KMS-11 (cell line): Measurements from ENCODE around the gene CSK.

ENCODE experiments used
- H2AFZ ChIP-seq: fragments of 200-600 bp; sonication (generic); 2 replicates; pipeline ENCODE4 v1.6.1; 2016; ENCODE audit warnings: antibody characterized with exemption, mixed run types, low read depth
- H3K27ac ChIP-seq: fragments of 200-600 bp; sonication (generic); 2 replicates; pipeline ENCODE4 v1.6.1; 2016; ENCODE audit warnings: mild to moderate bottlenecking, mixed run types
- H3K27me3 ChIP-seq: fragments of 200-600 bp; sonication (generic); 2 replicates; pipeline ENCODE4 v1.6.1; 2017; ENCODE audit warnings: mild to moderate bottlenecking, low read depth, mixed run types, moderate library complexity; ENCODE audit not compliant: insufficient read depth
- H3K36me3 ChIP-seq: fragments of 200-600 bp; sonication (generic); 2 replicates; pipeline ENCODE4 v1.6.1; 2017; ENCODE audit warnings: mild to moderate bottlenecking, mixed run types; ENCODE audit not compliant: insufficient read depth
- H3K4me1 ChIP-seq: fragments of 200-600 bp; sonication (generic); 2 replicates; pipeline ENCODE4 v1.6.1; 2016; ENCODE audit warnings: mild to moderate bottlenecking, low read depth, mixed run types; ENCODE audit not compliant: poor library complexity, severe bottlenecking
- H3K4me2 ChIP-seq: fragments of 200-600 bp; sonication (generic); 2 replicates; pipeline ENCODE4 v1.7.0; 2016; ENCODE audit warnings: mild to moderate bottlenecking, mixed run types
- H3K4me3 ChIP-seq: fragments of 200-600 bp; sonication (generic); IDR thresholded peaks from 2 replicates; pipeline ENCODE4 v1.6.1; 2017; ENCODE audit warnings: low read depth, low read length, mixed read lengths; ENCODE audit not compliant: insufficient read depth
- H3K79me2 ChIP-seq: fragments of 200-600 bp; sonication (generic); 2 replicates; pipeline ENCODE4 v1.6.1; 2016; ENCODE audit warnings: low read depth, mixed run types; ENCODE audit not compliant: insufficient read depth
- H3K9ac ChIP-seq: fragments of 200-600 bp; sonication (generic); 2 replicates; pipeline ENCODE4 v1.6.1; 2016; ENCODE audit warnings: mild to moderate bottlenecking, mixed run types
- H4K20me1 ChIP-seq: fragments of 200-600 bp; sonication (generic); 2 replicates; pipeline ENCODE4 v1.6.1; 2016; ENCODE audit warnings: mild to moderate bottlenecking, mixed run types; ENCODE audit not compliant: insufficient read depth
- TF ChIP-seq, protein P1 (sequence below): fragments of 200-600 bp; sonication (generic); conservative IDR thresholded peaks from 2 replicates; pipeline ENCODE4 v1.6.1; 2017; ENCODE audit warnings: low read depth, mild to moderate bottlenecking, antibody characterized with exemption, low read length, moderate library complexity, mixed read lengths

Gene CSK

DNA sequence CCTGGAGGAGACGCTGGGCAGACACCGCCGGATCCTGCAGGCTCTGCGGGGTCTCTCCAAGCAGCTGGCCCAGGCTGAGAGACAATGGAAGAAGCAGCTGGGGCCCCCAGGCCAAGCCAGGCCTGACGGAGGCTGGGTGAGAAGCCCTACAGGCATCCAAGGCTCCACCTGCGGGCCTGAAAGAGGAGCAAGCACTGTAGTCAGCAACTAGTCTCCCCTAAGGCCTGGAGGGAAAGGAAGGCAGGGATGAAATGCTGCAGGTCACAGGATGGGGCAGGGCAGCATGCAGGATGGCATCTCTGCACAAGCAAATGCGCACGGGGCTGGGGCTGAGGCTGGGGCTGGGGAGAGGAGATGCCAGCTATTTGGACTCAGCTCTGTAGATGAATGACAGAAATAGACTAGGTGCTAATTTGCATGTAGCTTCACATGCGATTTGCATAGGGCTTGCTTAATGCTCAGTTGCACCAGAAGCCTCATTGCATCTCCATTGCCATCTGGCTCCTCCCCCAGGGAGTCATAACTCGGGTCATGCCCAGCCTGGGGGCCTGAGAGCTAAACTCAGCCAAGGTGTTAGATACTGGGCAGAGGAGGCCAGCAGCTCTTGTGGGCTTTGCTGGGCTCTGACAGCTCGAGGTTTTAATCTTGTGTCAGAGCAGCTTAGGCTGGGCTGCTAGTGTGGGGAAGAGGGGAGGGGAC, 39.4 kb downstream of the CSK start:
- Histone ChIP-seq H4K20me1 (no peaks in the 10 kb centered on the region), H3K79me2 (no peaks in the 10 kb centered on the region), H3K36me3 (no peaks in the 10 kb centered on the region), H3K4me1 (no peaks in the 10 kb centered on the region), H3K27me3 (peaks cover 76% of the 10 kb centered on the region), H2AFZ (no peak overlapping the region), H3K9ac (no peak overlapping the region), H3K4me2 (no peak overlapping the region), H3K4me3 (no peak overlapping the region), H3K27ac (no peak overlapping the region)
- TF ChIP-seq, protein P1, sequence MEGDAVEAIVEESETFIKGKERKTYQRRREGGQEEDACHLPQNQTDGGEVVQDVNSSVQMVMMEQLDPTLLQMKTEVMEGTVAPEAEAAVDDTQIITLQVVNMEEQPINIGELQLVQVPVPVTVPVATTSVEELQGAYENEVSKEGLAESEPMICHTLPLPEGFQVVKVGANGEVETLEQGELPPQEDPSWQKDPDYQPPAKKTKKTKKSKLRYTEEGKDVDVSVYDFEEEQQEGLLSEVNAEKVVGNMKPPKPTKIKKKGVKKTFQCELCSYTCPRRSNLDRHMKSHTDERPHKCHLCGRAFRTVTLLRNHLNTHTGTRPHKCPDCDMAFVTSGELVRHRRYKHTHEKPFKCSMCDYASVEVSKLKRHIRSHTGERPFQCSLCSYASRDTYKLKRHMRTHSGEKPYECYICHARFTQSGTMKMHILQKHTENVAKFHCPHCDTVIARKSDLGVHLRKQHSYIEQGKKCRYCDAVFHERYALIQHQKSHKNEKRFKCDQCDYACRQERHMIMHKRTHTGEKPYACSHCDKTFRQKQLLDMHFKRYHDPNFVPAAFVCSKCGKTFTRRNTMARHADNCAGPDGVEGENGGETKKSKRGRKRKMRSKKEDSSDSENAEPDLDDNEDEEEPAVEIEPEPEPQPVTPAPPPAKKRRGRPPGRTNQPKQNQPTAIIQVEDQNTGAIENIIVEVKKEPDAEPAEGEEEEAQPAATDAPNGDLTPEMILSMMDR = no peak

DNA sequence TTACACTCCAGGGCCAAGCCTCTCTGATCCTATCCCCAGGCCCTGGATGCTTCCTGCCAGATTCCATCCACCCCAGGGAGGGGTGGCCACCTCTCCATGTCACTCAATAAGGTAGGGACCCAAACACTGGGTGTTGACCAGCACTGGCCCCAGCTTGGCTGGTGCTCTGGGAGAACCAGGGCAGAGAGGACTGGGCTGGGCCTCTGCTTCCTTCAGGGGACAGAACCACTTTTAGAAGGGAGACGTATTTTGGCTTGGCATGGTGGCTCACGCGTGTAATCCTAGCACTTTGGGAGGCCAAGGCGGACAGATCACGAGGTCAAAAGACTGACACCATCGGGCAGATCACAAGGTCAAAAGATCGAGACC, 39.9 kb downstream of the CSK start:
- TF ChIP-seq, protein P1 = no peak
- Histone ChIP-seq H3K4me3 (no peak overlapping the region), H3K79me2 (no peaks in the 10 kb centered on the region), H2AFZ (no peak overlapping the region), H3K9ac (no peak overlapping the region), H3K4me1 (no peaks in the 10 kb centered on the region), H3K4me2 (no peak overlapping the region), H3K36me3 (no peaks in the 10 kb centered on the region), H4K20me1 (no peaks in the 10 kb centered on the region), H3K27ac (no peak overlapping the region), H3K27me3 (peaks cover 79% of the 10 kb centered on the region)

DNA sequence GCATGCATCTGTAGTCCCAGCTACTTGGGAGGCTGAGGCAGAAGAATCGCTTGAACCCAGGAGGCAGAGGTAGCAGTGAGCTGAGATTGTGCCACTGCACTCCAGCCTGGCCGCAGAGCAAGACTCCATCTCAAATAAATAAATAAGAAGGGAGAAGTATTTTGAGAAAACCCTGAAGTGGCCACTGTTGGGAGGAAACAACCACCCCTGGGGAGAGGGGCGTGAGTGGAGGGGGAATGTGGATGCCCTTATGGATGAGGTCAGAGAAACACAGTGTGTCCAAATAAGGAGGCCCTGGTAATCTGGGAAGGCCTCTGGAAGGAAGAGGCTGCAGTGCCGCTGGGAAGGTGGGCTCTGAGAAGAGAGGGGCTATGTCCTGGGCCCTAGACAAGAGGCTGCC, 40.4 kb downstream of the CSK start:
- Histone ChIP-seq H2AFZ (no peak overlapping the region), H3K4me2 (no peak overlapping the region), H3K27ac (no peak overlapping the region), H3K79me2 (no peaks in the 10 kb centered on the region), H4K20me1 (no peaks in the 10 kb centered on the region), H3K4me3 (no peak overlapping the region), H3K27me3 (peaks cover 79% of the 10 kb centered on the region), H3K9ac (no peak overlapping the region), H3K36me3 (no peaks in the 10 kb centered on the region), H3K4me1 (no peaks in the 10 kb centered on the region)
- TF ChIP-seq, protein P1 = no peak

DNA sequence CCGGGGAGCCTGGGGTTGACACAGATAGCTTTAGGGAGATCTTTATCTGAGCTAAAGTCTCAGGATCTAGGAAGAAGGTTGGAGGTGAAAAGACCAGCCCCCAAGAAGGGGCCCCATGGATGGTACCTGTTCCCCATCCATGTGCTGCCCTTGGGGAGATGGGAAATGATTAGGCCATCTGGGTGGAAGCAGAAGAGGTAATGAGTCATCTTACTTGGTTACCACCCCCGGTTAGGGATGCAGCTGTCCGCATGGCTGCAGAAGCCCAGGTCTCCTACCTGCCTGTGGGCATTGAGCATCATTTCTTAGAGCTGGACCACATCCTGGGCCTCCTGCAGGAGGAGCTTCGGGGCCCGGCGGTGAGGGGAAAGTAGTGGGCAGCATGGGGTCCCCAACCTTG, 41.4 kb downstream of the CSK start:
- Histone ChIP-seq H3K4me3 (no peak overlapping the region), H3K9ac (no peak overlapping the region), H3K27ac (no peak overlapping the region), H3K4me1 (no peaks in the 10 kb centered on the region), H3K4me2 (no peak overlapping the region), H3K79me2 (no peaks in the 10 kb centered on the region), H3K36me3 (no peaks in the 10 kb centered on the region), H3K27me3 (peaks cover 79% of the 10 kb centered on the region), H2AFZ (no peak overlapping the region), H4K20me1 (no peaks in the 10 kb centered on the region)
- TF ChIP-seq, protein P1 = no peak
